HG03460 (cell line): ENCODE results near the gene NDUFA7.
"Not testable (repeated sequence)": the region's sequence is repeated elsewhere in the genome, so short reads cannot be mapped to it uniquely, and the experiment has no call there.

Experiments used
- ATAC-seq: cut with Tn5 transposase; IDR thresholded peaks from one replicate; pipeline ENCODE4 v1.9.1; 2021; ENCODE audit not compliant: unreplicated experiment

NDUFA7 gene

DNA sequence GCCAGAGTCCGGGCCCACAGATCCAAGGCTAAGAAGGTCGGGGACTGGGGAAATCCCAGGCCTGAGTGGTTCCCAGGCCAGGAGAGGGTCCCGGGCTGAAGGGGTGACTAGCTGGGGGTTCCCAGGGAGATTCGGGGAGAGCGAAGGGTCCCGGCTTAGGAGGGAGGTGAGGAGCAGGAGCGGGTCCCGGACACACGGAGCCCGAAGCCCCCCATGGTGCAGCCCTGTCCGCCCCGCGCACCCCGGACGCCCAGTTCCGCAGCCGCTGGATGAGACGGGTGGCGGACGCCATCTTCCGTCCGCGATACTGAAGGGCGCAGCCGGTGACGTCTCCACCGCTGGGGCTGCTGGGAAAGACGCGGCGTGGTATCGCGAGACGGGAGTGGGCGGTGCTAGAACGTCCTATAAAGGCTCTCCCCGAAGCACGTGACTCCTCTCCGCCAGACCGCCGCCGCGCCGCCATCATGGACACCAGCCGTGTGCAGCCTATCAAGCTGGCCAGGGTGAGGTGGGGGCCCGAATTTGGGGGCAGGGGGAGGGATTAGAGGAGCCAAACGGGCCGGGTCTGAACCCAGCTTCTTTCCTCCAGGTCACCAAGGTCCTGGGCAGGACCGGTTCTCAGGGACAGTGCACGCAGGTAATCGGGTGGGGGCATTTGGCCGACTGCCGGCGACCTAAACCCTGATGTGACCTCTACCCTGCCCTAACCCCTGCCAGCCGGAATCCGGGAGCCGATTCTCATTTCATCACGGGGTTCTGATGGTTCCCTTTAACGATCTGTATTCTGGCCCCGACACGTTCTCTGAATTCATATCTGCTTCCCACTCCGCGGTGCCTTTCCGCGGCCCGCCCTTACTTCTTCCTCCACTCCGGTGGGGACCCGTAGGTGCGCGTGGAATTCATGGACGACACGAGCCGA is at the start of gene NDUFA7, which contains the start of gene RPS28:
TSS of gene NDUFA7 (minus strand) at position 309 of the 919 bp plus-strand sequence. CDS start at position 292, 17 bp downstream.
TSS of gene RPS28 (plus strand) at position 430 of the 919 bp plus-strand sequence. CDS start at position 465, 35 bp downstream.
- ATAC-seq = peak; percentile 83

DNA sequence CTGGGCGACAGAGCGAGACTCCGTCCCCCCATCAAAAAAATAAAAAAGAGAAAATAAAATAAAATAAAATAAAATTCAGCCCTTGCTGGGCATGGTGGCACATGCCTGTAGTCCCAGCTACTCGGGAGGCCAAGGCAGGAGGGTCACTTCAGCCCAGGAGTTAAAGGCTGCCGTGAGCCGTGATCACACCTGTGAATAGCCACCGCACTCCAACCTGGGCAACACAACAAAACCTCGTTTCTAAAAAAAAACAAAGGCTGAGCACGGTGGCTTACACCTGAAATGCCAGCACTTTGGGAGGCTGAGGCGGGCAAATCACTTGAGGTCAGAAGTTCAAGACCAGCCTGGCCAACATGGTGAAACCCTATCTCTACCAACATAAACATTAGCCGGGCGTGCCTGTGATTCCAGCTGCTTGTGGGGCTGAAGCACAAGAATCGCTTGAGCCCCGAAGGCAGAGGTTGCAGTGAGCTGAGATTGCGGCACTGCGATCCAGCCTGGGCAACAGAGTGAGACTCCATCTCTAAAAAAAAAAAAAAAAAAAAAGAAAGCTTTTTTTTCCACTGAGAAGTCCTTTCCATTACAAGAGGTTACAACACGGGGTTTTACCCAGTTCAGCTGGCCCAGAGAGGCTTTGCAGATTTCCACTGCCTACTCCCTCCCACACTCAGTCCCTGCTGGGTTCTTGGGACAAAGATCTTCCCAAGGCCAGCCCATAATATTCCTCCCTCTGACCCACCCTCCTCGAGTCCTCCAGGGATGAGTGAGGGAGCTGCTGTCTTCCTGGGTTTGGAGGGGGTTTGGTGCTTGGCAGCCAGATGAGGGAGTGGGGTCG is 49.2 kb upstream of the NDUFA7 start:
- no peak for ATAC-seq

DNA sequence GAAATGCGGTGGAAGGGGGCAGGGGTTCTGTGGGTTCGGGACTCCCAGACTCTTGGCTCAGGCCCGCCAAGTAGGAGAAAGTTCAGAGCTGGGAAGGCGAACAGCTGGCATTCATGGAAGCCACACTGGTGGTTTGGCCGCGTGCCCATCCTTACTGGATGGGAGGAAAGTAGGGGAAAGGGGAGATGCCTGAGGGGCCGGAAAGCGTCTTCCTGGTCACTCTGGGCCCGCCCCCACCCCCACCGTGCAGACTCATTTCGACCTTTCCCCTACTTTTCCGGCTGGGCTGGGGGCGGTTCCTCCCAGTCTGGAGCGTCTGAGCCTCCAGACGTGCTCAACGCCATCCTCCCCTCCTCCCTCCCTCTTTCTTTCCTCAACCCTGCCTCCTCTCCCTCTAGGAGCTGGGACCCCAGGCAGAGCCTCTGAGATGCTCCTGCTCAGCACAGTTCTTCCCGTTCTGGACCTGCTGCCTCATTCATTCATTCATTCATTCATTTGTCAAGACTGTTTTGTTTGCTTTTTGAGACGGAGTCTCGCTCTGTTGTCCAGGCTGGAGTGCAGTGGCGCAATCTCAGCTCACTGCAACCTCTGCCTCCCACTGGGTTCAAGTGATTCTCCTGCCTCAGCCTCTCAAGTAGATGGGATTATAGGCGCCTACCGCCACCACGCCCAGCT is 46.3 kb upstream of the NDUFA7 start:
- ATAC-seq = no peak

DNA sequence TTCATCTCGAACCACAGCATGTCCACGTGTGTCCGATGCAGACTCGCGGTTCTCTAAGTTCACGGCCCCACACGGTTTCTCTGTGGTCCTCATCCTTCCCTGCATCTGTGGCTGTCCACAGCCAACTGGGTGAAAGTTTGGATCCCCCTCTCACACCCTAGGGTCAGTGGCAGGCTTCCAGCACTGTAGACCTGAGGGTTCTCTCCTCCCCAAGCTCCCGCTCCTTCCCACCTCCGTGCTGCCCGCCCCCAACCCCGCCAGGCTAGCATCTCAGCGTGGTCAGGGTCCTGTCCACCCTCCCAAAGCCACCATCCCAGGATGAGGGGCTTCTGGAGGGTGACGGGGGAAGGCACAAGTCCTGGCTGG is 45.8 kb upstream of the NDUFA7 start:
- ATAC-seq = no peak

GRCh38 chr19:8366121-8366581 is 45.0 kb upstream of the NDUFA7 start:
- ATAC-seq = no peak

DNA sequence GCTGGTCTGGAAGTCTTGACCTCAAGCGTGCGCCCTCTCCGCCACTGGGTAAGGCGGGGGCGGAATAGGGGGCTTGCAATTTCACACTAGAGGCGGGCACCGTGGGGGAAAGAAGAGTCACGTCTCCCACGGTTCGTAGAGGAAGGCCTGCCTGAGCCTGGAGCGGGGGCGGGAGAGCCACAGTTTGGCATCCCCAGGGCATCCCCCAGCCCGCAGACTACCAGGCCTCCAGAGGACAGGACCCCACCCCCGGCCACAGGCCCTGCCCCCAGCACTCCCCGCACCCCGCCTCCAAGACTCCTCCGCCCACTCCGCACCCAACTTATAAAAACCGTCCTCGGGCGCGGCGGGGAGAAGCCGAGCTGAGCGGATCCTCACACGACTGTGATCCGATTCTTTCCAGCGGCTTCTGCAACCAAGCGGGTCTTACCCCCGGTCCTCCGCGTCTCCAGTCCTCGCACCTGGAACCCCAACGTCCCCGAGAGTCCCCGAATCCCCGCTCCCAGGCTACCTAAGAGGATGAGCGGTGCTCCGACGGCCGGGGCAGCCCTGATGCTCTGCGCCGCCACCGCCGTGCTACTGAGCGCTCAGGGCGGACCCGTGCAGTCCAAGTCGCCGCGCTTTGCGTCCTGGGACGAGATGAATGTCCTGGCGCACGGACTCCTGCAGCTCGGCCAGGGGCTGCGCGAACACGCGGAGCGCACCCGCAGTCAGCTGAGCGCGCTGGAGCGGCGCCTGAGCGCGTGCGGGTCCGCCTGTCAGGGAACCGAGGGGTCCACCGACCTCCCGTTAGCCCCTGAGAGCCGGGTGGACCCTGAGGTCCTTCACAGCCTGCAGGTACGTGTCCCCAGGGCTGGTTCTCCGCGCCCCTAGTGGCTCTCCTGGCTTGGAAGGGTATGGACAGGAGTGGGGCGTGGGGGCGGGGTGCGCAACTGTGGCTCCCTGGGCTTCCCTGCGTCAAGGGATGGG is 42.9 kb upstream of the NDUFA7 start, which contains the start of gene ANGPTL4:
TSS of gene ANGPTL4 (plus strand) at position 353 of the 969 bp plus-strand sequence. CDS start at position 520, 167 bp downstream.
- ATAC-seq = no peak

- no peak for ATAC-seq
These were observed 41.0 kb upstream of the NDUFA7 start for GRCh38 chr19:8361921-8362793.

DNA sequence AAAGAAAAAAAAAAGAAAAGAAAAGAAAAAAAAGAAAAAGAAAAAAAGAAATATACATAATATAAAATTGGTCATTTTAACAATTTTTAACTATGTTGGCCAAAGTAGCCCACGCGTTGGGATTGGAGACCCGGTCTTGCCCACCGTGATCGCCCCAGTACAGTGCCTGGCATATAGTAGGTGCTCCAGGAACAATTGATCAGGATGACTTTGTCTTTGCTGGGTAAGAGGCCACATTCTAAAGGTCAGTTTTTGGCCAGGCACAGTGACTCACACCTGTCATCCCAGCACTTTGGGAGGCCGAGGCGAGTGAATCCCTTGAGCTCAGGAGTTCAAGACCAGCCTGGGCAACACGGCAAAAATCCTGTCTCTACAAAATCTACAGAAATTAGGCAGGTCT is 39.0 kb upstream of the NDUFA7 start:
- ATAC-seq = no peak

- ATAC-seq = no peak
These were observed 37.8 kb upstream of the NDUFA7 start for GRCh38 chr19:8358948-8359347.

DNA sequence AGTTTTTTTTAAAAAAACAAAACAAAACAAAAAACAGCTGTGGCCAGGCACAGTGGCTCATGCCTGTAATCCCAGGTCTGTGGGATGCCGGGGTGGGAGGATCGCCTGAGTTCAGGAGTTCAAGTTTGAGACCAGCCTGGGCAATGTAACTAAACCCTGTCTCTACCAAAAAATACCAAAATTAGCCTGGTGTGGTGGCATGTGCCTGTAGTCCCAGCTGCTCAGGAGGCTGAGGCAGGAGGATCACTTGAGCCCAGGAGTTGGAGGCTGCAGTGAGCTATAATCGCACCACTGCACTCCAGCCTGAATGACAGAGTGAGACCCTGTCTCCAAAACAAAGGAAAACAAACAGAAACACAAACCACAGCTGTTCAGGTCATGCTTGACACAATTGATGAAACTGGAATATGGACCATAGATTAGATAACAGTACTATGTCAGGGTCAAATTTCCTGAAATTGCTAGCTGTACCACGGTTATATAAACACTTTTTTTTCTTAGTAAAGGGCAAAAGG is 35.9 kb upstream of the NDUFA7 start:
- ATAC-seq = no peak

DNA sequence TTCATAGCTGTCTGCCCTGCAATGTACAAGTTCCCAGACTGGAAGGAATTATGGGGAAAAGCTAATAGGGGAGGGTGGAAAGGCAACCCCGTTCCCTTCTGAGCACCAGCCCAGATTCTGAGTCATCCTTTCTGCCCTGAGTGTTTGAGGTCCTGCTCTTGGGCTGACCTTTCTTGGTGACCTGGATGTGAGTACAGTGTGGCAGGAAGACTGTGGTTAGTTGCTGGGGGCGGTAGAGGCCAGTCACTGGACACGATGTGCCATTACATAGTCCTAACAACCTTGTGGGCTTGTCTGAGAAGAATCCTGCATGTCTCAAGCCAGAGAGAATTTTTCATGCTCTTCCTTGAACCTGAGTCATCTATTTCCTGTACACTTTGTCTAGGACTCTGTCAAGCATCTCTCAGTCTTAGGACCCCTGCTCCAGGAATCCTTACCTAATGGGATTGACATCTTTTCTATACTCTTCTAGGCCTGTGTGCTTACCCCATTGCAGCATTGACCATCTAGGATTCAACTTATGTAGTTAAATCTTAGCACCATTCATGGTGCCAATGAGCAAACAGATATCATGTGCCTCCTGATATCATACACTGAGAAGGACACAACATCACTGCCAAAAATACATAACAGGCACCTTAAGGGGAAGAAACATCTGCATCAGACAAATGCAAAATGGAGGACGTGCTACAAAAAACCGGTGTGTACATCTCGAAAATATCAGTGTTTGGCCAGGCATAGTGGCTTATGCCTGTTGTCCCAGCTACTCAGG is 34.6 kb upstream of the NDUFA7 start:
- no peak for ATAC-seq

DNA sequence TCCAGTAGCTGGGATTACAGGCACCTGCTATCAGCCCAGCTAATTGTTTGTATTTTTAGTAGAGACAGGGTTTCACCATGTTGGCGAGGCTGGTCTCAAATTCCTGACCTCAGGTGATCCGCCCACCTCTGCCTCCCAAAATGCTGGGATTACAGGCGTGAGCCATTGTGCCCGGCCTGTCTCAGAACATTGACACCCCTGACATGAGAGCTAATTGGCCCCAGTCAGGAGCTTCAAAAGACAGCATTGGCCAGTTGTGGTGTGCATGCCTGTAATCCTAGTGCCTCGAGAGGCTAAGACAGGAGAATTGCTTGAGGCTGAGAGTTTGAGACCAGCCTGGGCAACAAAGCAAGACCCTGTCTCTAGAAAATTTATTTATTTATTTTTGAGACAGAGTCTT is 31.7 kb upstream of the NDUFA7 start:
- ATAC-seq = not testable (repeated sequence)

- ATAC-seq = no peak
These were observed 31.1 kb upstream of the NDUFA7 start for GRCh38 chr19:8352134-8352827.

DNA sequence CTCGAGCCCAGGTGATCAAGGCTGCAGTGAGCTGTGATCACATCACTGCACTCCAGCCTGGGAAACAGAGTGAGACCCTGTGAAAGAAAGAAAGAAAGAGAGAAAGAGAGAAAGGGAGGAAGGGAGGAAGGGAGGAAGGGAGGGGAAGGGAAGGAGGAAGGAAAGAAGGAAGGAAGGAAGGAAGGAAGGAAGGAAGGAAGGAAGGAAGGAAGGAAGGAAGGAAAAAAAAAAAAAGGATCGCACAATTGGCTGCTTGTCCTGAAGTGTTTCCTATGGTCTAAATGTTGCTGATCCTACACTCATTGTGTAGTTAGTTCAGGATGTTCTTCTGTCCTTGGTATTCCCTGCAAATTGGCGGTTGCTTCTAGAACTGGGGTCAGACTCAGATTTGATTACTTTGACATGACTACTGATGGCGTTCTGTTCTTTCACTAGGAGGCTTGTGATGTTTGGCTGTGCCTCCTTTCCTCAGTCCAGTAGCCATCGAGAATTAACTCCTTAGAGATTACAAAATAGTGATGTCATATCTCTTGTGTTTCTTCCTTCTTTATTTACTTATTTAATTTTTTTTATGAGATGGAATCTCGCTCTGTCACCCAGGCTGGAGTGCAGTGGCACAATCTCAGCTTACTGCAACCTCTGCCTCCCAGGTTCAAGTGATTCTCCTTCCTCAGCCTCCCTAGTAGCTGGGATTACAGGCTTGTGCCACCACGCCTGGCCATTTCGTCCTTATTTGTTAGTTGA is 28.6 kb upstream of the NDUFA7 start:
- ATAC-seq = not testable (repeated sequence)

DNA sequence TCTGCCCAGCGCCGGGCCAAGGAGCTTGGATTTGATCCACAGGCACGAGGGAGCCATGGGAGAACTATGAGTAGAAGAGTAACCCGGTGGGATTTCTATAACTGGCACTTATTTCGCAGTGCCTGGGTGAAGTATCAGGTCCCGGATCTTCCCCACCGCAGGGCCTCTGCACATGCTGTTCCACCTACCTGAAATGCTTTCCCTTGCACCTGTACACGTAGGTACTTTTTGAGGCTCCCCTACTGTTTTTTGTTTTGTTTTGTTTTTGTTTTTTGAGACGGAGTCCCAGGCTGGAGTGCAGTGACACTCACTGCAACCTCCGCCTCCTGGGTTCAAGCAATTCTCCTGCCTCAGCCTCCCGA is 22.3 kb upstream of the NDUFA7 start:
- ATAC-seq = no peak

- ATAC-seq = peak; percentile 88
These were observed 21.7 kb upstream of the NDUFA7 start, which contains the start of gene KANK3 for GRCh38 chr19:8342684-8343482. KANK3 (minus strand) TSS chr19:8343262; CDS start chr19:8337828, 5,434 bp downstream.
